ENCODE results near the gene HOXA7. TPM values are rescaled to one million over a fixed set of nuclear protein-coding genes. Genes with fewer than 3 reads are reported as not detected.

HOXA7 gene
- total RNA-seq, 2 donors from 2014 or later: 30.2 to 38.9 TPM

GRCh38 chr7:27155816-27156507 lies 513 bp downstream of the HOXA7 start:
- intact Hi-C loops (cut with DNase I, micrococcal nuclease): no loop called here
- ATAC-seq: peak; percentile 30
- peak; percentile 74 to 79 for DNase-seq

GRCh38 chr7:27154901-27155815 lies 1.3 kb downstream of the HOXA7 start:
- intact Hi-C loops (cut with DNase I, micrococcal nuclease): no loop called here
- no peak for ATAC-seq
- DNase-seq: peak; percentile 39 to 63

- intact Hi-C loops (cut with DNase I, micrococcal nuclease): no loop called here
- peak; percentile 28 to 33 for DNase-seq
These were observed 2.1 kb downstream of the HOXA7 start for GRCh38 chr7:27154369-27154768.

GRCh38 chr7:27153526-27153925 lies 2.9 kb downstream of the HOXA7 start:
- intact Hi-C loops (cut with DNase I, micrococcal nuclease): no loop called here
- ATAC-seq: no peak
- peak in 1 of 2 donors; percentile 28 for DNase-seq

More at GRCh38 chr7:27154369-27154768, 2.1 kb downstream of the HOXA7 start:
- ATAC-seq: no peak

- intact Hi-C loops (cut with DNase I, micrococcal nuclease): no loop called here
- DNase-seq (no peak), ATAC-seq (no peak)
These were observed 3.5 kb downstream of the HOXA7 start for GRCh38 chr7:27152816-27153442.

GRCh38 chr7:27151931-27152815 lies 4.3 kb downstream of the HOXA7 start, which contains the start of gene HOXA3:
Gene HOXA3 (minus strand): TSS chr7:27152583. CDS start chr7:27110640, 41,943 bp downstream.
- peak; percentile 85 to 87 for DNase-seq
- ATAC-seq: peak; percentile 48
- intact Hi-C loops (cut with DNase I, micrococcal nuclease): no loop called here

- DNase-seq (peak in 1 of 2 donors; percentile 40), ATAC-seq (no peak)
- intact Hi-C loops (cut with DNase I, micrococcal nuclease): no loop called here
These were observed 5.0 kb downstream of the HOXA7 start for GRCh38 chr7:27151341-27151930.

GRCh38 chr7:27150568-27151340 lies 5.7 kb downstream of the HOXA7 start:
- peak; percentile 38 for ATAC-seq
- intact Hi-C loops (cut with DNase I, micrococcal nuclease): no loop called here
- peak; percentile 81 to 85 for DNase-seq

- no peak for ATAC-seq
- intact Hi-C loops (cut with DNase I, micrococcal nuclease): no loop called here
- peak; percentile 46 to 53 for DNase-seq
These were observed 6.5 kb downstream of the HOXA7 start for GRCh38 chr7:27149842-27150567.

- peak; percentile 52 to 61 for DNase-seq
These were observed 7.5 kb downstream of the HOXA7 start for GRCh38 chr7:27148756-27149641.

GRCh38 chr7:27148031-27148755 lies 8.3 kb downstream of the HOXA7 start:
- intact Hi-C loops (cut with DNase I, micrococcal nuclease): no loop called here
- ATAC-seq (peak; percentile 33), DNase-seq (peak; percentile 70 to 81)

More at GRCh38 chr7:27148756-27149641, 7.5 kb downstream of the HOXA7 start:
- peak; percentile 33 for ATAC-seq
- intact Hi-C loops (cut with DNase I, micrococcal nuclease): no loop called here

- DNase-seq (peak; percentile 82), ATAC-seq (peak; percentile 1)
- intact Hi-C loops (cut with DNase I, micrococcal nuclease): no loop called here
These were observed 9.1 kb downstream of the HOXA7 start, which contains the start of gene HOXA6 for GRCh38 chr7:27147199-27148030. Gene HOXA6 (minus strand): TSS chr7:27147774. CDS start chr7:27147749, 25 bp downstream.

- no peak for ATAC-seq
- no peak for DNase-seq
- intact Hi-C loops (cut with DNase I, micrococcal nuclease): no loop called here
These were observed 9.8 kb downstream of the HOXA7 start for GRCh38 chr7:27146491-27147198.

Data from left colon (tissue), 2 donors.